ENCODE data around the gene GRAPL.
"Not testable (repeated sequence)": the region's sequence is repeated elsewhere in the genome, so short reads cannot be mapped to it uniquely, and the experiment has no call there.

GRAPL gene

GRCh38 chr17:19142419-19142818 is 15.0 kb downstream of the GRAPL start:
- not testable (repeated sequence) for DNase-seq; H4K8ac ChIP-seq (ENCODE audit: low read depth, low read length); H3K56ac ChIP-seq (ENCODE audit: low read length); H2BK120ac ChIP-seq (ENCODE audit: low read depth, low read length); H3K27ac ChIP-seq (ENCODE audit: low read depth, low read length); H3K27me3 ChIP-seq (ENCODE audit: insufficient read depth, low read length, poor library complexity); H3K79me2 ChIP-seq (ENCODE audit: control insufficient read depth, insufficient read depth, low read length); H3K79me1 ChIP-seq (ENCODE audit: low read length); H3K36me3 ChIP-seq (ENCODE audit: control insufficient read depth, insufficient read depth, low read length); H3K4ac ChIP-seq (ENCODE audit: low read depth, low read length); H3K4me2 ChIP-seq (ENCODE audit: low read length); H2BK5ac ChIP-seq (ENCODE audit: low read length); H3K18ac ChIP-seq (ENCODE audit: low read length); H4K5ac ChIP-seq (ENCODE audit: low read length); H2BK15ac ChIP-seq (replicated peaks; ENCODE audit: low read depth); H3K4me1 ChIP-seq (ENCODE audit: control insufficient read depth, low read depth, low read length); H3K4me3 ChIP-seq (ENCODE audit: low read length); H3K23ac ChIP-seq (ENCODE audit: low read length); H2AK5ac ChIP-seq (ENCODE audit: low read length); H3K9ac ChIP-seq (ENCODE audit: low read length)
- no CpG with 5 or more reads among the region's 4 CpGs for WGBS (ENCODE audit: extremely low coverage, insufficient coverage, low lambda C conversion rate)

- not testable (repeated sequence) for H3K56ac ChIP-seq (ENCODE audit: low read length); H2AK5ac ChIP-seq (ENCODE audit: low read length); DNase-seq; H3K4me2 ChIP-seq (ENCODE audit: low read length); H3K4me3 ChIP-seq (ENCODE audit: low read length); H4K8ac ChIP-seq (ENCODE audit: low read depth, low read length); H4K5ac ChIP-seq (ENCODE audit: low read length); H3K79me1 ChIP-seq (ENCODE audit: low read length); H3K27me3 ChIP-seq (ENCODE audit: insufficient read depth, low read length, poor library complexity); H3K79me2 ChIP-seq (ENCODE audit: control insufficient read depth, insufficient read depth, low read length); H3K4me1 ChIP-seq (ENCODE audit: control insufficient read depth, low read depth, low read length); H3K27ac ChIP-seq (ENCODE audit: low read depth, low read length); H3K9ac ChIP-seq (ENCODE audit: low read length); H3K18ac ChIP-seq (ENCODE audit: low read length); H2BK120ac ChIP-seq (ENCODE audit: low read depth, low read length); H3K36me3 ChIP-seq (ENCODE audit: control insufficient read depth, insufficient read depth, low read length); H3K4ac ChIP-seq (ENCODE audit: low read depth, low read length); H2BK15ac ChIP-seq (replicated peaks; ENCODE audit: low read depth); H2BK5ac ChIP-seq (ENCODE audit: low read length); H3K23ac ChIP-seq (ENCODE audit: low read length)
- no CpG with 5 or more reads among the region's 5 CpGs for WGBS (ENCODE audit: extremely low coverage, insufficient coverage, low lambda C conversion rate)
Measured at GRCh38 chr17:19143097-19143777, 15.8 kb downstream of the GRAPL start.

GRCh38 chr17:19144373-19144772 is 17.0 kb downstream of the GRAPL start:
- H3K4ac ChIP-seq (ENCODE audit: low read depth, low read length); H3K36me3 ChIP-seq (ENCODE audit: control insufficient read depth, insufficient read depth, low read length); H3K4me2 ChIP-seq (ENCODE audit: low read length); H2BK120ac ChIP-seq (ENCODE audit: low read depth, low read length); H2BK5ac ChIP-seq (ENCODE audit: low read length); H3K79me2 ChIP-seq (ENCODE audit: control insufficient read depth, insufficient read depth, low read length); H4K5ac ChIP-seq (ENCODE audit: low read length); H3K23ac ChIP-seq (ENCODE audit: low read length); H3K4me3 ChIP-seq (ENCODE audit: low read length); H3K27ac ChIP-seq (ENCODE audit: low read depth, low read length); H4K8ac ChIP-seq (ENCODE audit: low read depth, low read length); H3K4me1 ChIP-seq (ENCODE audit: control insufficient read depth, low read depth, low read length); H3K79me1 ChIP-seq (ENCODE audit: low read length); DNase-seq; H3K9ac ChIP-seq (ENCODE audit: low read length); H3K18ac ChIP-seq (ENCODE audit: low read length); H2BK15ac ChIP-seq (replicated peaks; ENCODE audit: low read depth); H2AK5ac ChIP-seq (ENCODE audit: low read length); H3K27me3 ChIP-seq (ENCODE audit: insufficient read depth, low read length, poor library complexity); H3K56ac ChIP-seq (ENCODE audit: low read length): not testable (repeated sequence)
- WGBS (ENCODE audit: extremely low coverage, insufficient coverage, low lambda C conversion rate) = no CpG with 5 or more reads among the region's 5 CpGs

GRCh38 chr17:19145471-19145870 is 18.1 kb downstream of the GRAPL start:
- H3K27me3 ChIP-seq (ENCODE audit: insufficient read depth, low read length, poor library complexity); H4K5ac ChIP-seq (ENCODE audit: low read length); H3K56ac ChIP-seq (ENCODE audit: low read length); H3K4me3 ChIP-seq (ENCODE audit: low read length); H3K9ac ChIP-seq (ENCODE audit: low read length); H2AK5ac ChIP-seq (ENCODE audit: low read length); H3K4ac ChIP-seq (ENCODE audit: low read depth, low read length); H3K79me1 ChIP-seq (ENCODE audit: low read length); H2BK5ac ChIP-seq (ENCODE audit: low read length); H3K27ac ChIP-seq (ENCODE audit: low read depth, low read length); H3K4me1 ChIP-seq (ENCODE audit: control insufficient read depth, low read depth, low read length); H2BK120ac ChIP-seq (ENCODE audit: low read depth, low read length); DNase-seq; H3K23ac ChIP-seq (ENCODE audit: low read length); H3K36me3 ChIP-seq (ENCODE audit: control insufficient read depth, insufficient read depth, low read length); H2BK15ac ChIP-seq (replicated peaks; ENCODE audit: low read depth); H3K18ac ChIP-seq (ENCODE audit: low read length); H3K79me2 ChIP-seq (ENCODE audit: control insufficient read depth, insufficient read depth, low read length); H4K8ac ChIP-seq (ENCODE audit: low read depth, low read length); H3K4me2 ChIP-seq (ENCODE audit: low read length): not testable (repeated sequence)
- no CpG with 5 or more reads among the region's 11 CpGs for WGBS (ENCODE audit: extremely low coverage, insufficient coverage, low lambda C conversion rate)

GRCh38 chr17:19150678-19151615 is 23.6 kb downstream of the GRAPL start:
- H3K27ac ChIP-seq (ENCODE audit: low read depth, low read length); H2BK120ac ChIP-seq (ENCODE audit: low read depth, low read length); H3K56ac ChIP-seq (ENCODE audit: low read length); H3K27me3 ChIP-seq (ENCODE audit: insufficient read depth, low read length, poor library complexity); H3K4me1 ChIP-seq (ENCODE audit: control insufficient read depth, low read depth, low read length); H3K4me2 ChIP-seq (ENCODE audit: low read length); H3K79me1 ChIP-seq (ENCODE audit: low read length); H4K5ac ChIP-seq (ENCODE audit: low read length); H3K4ac ChIP-seq (ENCODE audit: low read depth, low read length); H3K9ac ChIP-seq (ENCODE audit: low read length); H2BK5ac ChIP-seq (ENCODE audit: low read length); H2AK5ac ChIP-seq (ENCODE audit: low read length); H3K23ac ChIP-seq (ENCODE audit: low read length); H3K36me3 ChIP-seq (ENCODE audit: control insufficient read depth, insufficient read depth, low read length); H3K79me2 ChIP-seq (ENCODE audit: control insufficient read depth, insufficient read depth, low read length); H2BK15ac ChIP-seq (replicated peaks; ENCODE audit: low read depth); DNase-seq; H3K4me3 ChIP-seq (ENCODE audit: low read length); H4K8ac ChIP-seq (ENCODE audit: low read depth, low read length); H3K18ac ChIP-seq (ENCODE audit: low read length): not testable (repeated sequence)
- no CpG with 5 or more reads among the region's 9 CpGs for WGBS (ENCODE audit: extremely low coverage, insufficient coverage, low lambda C conversion rate)

Data from mesendoderm (in vitro differentiated cells).